Osteocyte (in vitro differentiated cells): Measurements from ENCODE around the gene KSR2. TPM values are rescaled to one million over a fixed set of nuclear protein-coding genes. Genes with fewer than 3 reads are reported as not detected.

Source experiments
- DNase-seq: peaks from one replicate; pipeline ENCODE4 v3.0.0; 2021; ENCODE audit warnings: mixed read lengths; ENCODE audit not compliant: unreplicated experiment; ENCODE audit errors: extremely low spot score
- H3K27ac Mint-ChIP-seq: one replicate; pipeline ENCODE4 v1.8.0; 2021; ENCODE audit warnings: mild to moderate bottlenecking, mixed read lengths; ENCODE audit not compliant: unreplicated experiment
- H3K27me3 Mint-ChIP-seq: one replicate; pipeline ENCODE4 v1.8.0; 2021; ENCODE audit warnings: mixed read lengths; ENCODE audit not compliant: unreplicated experiment
- H3K36me3 Mint-ChIP-seq: one replicate; pipeline ENCODE4 v1.8.0; 2021; ENCODE audit warnings: mixed read lengths; ENCODE audit not compliant: unreplicated experiment
- H3K4me1 Mint-ChIP-seq: one replicate; pipeline ENCODE4 v1.8.0; 2021; ENCODE audit warnings: mixed read lengths; ENCODE audit not compliant: unreplicated experiment
- H3K4me3 Mint-ChIP-seq: one replicate; pipeline ENCODE4 v1.8.0; 2021; ENCODE audit warnings: mild to moderate bottlenecking, moderate library complexity, mixed read lengths; ENCODE audit not compliant: unreplicated experiment
- H3K9me3 Mint-ChIP-seq: one replicate; pipeline ENCODE4 v1.8.0; 2021; ENCODE audit warnings: mixed read lengths; ENCODE audit not compliant: unreplicated experiment
- total RNA-seq: library from RNA; stranded (reverse); gene quantifications from 2 replicates; pipeline ENCODE4 v1.2.1, GENCODE V29; 2021
- TF ChIP-seq, protein P1 (sequence below): fragments of 200-600 bp; sonication (generic); IDR thresholded peaks from 2 replicates; pipeline ENCODE4 v1.5.0; 2021; ENCODE audit warnings: antibody characterized with exemption, mild to moderate bottlenecking, moderate library complexity

Gene KSR2
- total RNA-seq, 1 donor from 2014 or later = not detected

DNA sequence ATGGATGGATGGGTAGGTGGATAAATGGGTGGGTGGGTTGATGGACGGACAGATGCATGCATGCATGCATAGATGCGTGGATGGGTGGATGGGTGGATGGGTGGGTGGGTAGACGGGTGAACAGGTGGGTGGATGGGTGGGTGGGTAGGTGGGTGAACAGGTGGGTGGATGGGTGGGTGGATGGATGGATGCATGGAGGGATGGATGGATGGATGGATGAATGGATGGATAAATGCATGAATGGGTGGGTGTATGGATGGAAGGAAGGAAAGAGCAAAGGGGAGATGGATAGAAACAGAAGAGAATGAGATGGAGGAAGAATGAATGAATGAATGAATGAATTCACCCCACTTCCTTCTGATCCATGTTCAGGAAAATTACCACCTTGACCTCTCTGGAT is 143.0 kb downstream of the KSR2 start:
- TF ChIP-seq, protein P1, sequence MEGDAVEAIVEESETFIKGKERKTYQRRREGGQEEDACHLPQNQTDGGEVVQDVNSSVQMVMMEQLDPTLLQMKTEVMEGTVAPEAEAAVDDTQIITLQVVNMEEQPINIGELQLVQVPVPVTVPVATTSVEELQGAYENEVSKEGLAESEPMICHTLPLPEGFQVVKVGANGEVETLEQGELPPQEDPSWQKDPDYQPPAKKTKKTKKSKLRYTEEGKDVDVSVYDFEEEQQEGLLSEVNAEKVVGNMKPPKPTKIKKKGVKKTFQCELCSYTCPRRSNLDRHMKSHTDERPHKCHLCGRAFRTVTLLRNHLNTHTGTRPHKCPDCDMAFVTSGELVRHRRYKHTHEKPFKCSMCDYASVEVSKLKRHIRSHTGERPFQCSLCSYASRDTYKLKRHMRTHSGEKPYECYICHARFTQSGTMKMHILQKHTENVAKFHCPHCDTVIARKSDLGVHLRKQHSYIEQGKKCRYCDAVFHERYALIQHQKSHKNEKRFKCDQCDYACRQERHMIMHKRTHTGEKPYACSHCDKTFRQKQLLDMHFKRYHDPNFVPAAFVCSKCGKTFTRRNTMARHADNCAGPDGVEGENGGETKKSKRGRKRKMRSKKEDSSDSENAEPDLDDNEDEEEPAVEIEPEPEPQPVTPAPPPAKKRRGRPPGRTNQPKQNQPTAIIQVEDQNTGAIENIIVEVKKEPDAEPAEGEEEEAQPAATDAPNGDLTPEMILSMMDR = no peak
- Mint-ChIP-seq H3K4me3 (no peak overlapping the region), H3K4me1 (no peaks in the 10 kb centered on the region), H3K36me3 (no peaks in the 10 kb centered on the region), H3K27me3 (peaks cover 16% of the 10 kb centered on the region), H3K27ac (no peak overlapping the region), H3K9me3 (peaks cover 10% of the 10 kb centered on the region)
- DNase-seq = no peak

DNA sequence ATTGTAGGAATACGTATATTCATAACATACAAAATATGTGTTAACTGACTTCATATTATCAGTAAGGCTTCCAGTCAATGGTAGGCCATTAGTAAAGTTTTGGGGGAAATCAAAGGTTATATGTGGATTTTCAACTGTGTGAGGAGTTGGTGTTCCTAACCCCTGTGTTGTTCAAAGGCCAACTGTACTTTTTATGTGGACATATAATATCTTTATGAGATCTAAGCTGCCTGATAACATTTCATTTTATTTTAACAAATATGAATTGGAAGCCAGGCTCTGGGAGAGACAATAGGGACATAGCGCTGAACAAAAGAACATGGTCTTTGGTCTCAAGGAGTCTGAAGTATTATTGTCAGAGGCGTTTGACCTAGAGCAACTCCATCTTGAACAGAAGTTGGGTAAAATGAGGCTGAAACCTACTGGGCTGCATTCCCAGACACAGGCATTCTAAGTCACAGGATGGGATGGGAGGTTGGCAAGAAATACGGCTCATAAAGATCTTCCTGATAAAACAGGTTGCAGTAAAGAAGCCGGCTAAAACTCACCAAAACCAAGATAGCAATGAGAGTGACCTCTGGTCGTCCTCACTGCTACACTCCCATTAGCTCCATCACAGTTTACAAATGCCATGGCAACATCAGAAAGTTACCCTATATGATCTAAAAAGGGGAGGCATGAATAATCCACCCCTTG is 147.2 kb downstream of the KSR2 start:
- TF ChIP-seq, protein P1 = no peak
- no peak for DNase-seq
- H3K9me3 Mint-ChIP-seq = no peaks in the 10 kb centered on the region

DNA sequence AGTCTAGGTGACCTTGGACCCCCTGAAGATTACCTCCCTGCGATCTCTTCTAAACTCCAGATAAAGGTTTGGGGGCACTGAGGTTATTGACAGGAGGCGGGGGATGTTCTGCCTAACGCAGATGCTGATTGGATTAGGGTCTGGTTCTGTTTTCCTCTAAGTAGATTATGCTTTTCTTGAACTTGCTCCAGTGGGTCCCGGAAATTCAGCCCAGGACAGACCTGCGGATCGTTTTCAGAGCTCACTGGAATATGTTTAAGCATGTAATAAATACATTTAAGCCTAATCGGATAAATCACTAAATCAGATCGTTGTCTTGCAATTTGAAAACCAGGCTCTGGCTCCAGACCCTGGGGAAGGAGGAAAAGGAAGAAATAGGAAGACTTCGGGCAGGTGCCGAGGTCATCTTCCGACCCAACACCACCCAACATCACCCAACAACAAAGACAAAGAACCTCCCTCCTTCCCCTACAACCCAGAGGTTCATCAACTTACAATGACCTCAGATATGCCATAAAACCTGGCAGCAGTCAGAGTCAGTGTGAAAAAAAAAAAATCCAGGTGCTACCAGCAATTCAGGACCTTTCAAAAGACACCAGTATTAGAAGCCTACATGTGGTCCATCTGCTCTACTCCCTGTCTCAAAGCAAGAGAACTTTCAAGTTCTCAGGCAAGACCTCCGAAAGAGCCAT is 148.4 kb downstream of the KSR2 start:
- Mint-ChIP-seq H3K4me1 (no peaks in the 10 kb centered on the region), H3K4me3 (no peak overlapping the region), H3K36me3 (no peaks in the 10 kb centered on the region), H3K9me3 (no peaks in the 10 kb centered on the region), H3K27ac (no peak overlapping the region), H3K27me3 (peaks cover 49% of the 10 kb centered on the region)
- no peak for DNase-seq
- TF ChIP-seq, protein P1 = no peak

More for the DNA sequence above, 147.2 kb downstream of the KSR2 start:
- no peaks in the 10 kb centered on the region for H3K36me3 Mint-ChIP-seq
- peaks cover 49% of the 10 kb centered on the region for H3K27me3 Mint-ChIP-seq
- no peak overlapping the region for H3K4me3 Mint-ChIP-seq
- no peak overlapping the region for H3K27ac Mint-ChIP-seq
- no peaks in the 10 kb centered on the region for H3K4me1 Mint-ChIP-seq

DNA sequence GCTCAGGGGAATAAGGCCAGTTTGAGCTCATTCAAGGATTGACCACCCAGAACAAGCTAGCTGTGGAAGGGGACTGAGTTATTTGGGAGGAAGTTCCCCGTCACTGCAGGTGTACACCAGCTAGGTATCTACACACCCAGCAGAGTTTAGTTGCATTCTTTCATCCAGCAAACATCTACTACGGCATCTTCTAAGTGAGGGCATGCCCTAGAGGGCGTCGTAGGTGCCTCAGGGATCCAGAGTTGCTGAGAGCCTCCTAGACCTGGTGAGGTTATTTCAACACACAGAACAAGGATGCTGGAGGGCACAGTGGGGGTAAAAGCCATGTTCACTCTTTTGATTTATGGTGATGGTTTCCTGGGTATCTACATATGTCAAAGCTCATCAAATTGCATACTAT is 149.6 kb downstream of the KSR2 start:
- Mint-ChIP-seq H3K4me1 (no peaks in the 10 kb centered on the region), H3K27ac (no peak overlapping the region), H3K9me3 (peaks cover 7% of the 10 kb centered on the region), H3K4me3 (no peak overlapping the region), H3K36me3 (no peaks in the 10 kb centered on the region), H3K27me3 (peaks cover 49% of the 10 kb centered on the region)
- DNase-seq = no peak
- TF ChIP-seq, protein P1 = no peak

DNA sequence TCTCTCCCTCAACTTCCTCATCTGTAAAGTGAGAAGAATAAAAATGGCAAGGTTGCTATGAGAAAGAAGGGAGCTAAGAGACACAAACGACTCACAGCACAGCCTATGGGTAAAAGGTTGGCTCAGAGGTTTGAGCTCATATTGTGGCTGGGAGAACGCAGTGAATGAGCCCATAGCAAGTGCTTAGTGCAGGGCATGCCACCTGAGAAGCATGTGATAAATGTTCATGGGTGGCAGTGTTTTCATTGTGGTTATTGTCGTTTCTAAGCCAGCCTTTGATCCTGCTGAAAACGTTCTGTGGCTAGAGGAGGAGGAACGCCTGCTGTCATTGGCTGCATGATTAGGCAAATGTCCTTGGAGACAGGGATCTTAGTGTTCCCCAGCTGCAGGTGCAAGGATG is 150.4 kb downstream of the KSR2 start:
- TF ChIP-seq, protein P1 = no peak
- H3K4me1 Mint-ChIP-seq = no peaks in the 10 kb centered on the region

More for the DNA sequence above, 150.4 kb downstream of the KSR2 start:
- Mint-ChIP-seq H3K4me3 (no peak overlapping the region), H3K9me3 (peaks cover 7% of the 10 kb centered on the region), H3K36me3 (no peaks in the 10 kb centered on the region), H3K27me3 (peaks cover 56% of the 10 kb centered on the region), H3K27ac (no peak overlapping the region)
- no peak for DNase-seq
